LoVo (cell line): ENCODE data around the gene NSUN3.
"Not testable (repeated sequence)": the region's sequence is repeated elsewhere in the genome, so short reads cannot be mapped to it uniquely, and the experiment has no call there.

Experiments
- DNase-seq: peaks from one replicate; pipeline ENCODE4 v3.0.0-alpha.2; 2016; ENCODE audit warnings: low spot score

NSUN3 gene

DNA sequence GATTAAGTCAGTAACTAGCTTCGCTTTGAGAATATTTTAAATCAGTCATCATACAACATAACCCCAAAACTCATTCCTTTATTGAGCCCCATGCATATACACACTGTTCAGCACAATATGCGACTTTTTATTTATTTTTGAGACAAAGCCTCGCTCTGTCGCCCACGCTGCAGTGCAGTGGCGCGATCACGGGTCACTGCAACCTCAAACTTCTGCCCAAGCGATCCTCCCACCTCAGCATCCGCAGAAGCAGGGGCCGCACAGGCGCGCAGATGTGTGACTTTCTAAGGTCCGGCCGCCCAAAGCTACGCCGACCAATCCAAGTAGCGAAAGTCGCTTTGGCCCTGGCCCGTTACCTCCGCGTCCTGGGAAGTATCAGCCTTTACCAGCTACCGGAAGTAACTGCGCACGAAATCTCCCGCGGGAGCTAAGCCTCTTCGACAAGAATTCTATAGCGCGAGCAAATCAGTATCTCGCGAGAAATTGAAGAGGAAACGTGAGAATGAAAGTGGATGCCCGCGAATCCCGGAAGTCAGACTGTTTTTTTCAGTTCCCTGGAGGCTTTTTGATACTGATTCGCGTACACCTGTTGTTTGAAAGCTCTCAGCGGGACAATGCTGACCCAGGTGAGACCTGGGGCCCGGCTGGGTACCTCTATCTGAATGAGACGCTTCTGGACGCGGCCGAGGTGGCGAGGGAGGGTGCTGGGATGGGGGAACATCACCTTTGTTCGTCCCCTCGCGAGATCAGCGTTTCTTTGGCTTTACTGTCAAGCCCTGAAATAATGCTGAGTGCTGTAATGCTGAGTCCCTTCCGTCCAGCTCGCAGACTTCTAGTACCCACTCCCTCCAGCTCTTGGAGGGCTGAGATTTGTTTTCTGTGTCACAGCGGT, at the start of gene NSUN3, which contains the start of gene DHFR2:
Gene NSUN3, plus strand, starts transcription at position 549 of the 892 bp plus-strand sequence. Its CDS starts 66 bp downstream, at position 615.
Gene DHFR2, minus strand, starts transcription at position 404 of the 892 bp plus-strand sequence. CDS start 1,405 bp downstream, outside the sequence.
- DNase-seq, result peak; percentile 95

DNA sequence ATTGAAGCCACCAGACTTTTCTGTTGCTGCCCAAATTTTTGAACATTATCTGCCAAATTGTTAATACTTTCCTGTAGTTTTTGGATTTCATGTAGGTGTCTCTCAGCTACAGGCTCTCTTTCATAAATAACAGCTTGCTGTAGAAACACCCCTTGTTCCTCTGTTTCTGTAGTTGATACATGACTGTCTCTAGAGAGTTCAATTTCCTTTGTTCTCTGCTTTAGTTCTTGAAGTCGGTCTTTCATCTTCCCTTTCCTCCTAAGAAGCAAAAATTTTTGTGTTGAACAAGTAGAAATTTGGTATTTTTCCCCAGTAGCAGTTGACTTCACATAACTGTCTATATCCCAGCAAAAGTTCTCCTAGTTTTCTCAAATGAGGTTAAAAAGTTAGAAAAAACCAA, 47.8 kb upstream of the NSUN3 start:
- DNase-seq, result no peak

DNA sequence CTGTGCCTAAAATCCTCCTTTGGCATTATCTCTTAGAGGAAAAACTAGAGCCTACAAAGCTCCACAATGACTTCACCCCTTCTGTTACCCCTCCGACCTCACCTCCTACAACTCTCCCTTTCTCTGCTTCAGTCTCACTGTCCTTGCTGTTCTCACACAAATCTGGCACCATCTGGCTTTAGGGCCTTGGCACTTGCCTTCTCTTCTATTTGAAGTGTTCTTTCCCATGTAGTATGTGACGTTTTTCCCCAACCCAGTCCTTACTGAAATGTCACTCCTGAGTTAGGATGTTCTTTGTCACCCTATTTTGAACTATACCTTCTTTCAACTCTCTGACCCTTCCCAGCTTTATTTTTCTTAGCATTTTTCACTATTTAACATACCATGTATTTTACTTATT, 43.2 kb upstream of the NSUN3 start:
- no peak for DNase-seq

DNA sequence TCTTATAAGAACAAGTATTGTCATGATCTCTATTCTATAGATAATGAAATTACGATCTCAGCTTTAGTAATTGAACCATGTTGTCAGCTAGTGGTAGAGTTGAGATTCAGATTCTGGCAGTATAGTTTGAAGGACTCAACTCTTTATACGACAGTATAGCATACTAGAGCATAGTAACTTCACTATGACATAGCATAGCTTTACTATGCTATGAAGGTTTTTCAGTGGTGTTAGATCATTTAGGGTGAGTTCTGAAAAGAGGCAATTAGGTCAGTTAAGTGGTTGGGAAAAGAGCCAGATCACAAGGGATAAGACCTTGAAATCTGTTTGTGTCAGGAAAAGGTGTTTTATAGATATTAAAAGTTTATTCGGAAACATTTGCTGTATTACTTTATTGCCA, 42.6 kb upstream of the NSUN3 start:
- no peak for DNase-seq

DNA sequence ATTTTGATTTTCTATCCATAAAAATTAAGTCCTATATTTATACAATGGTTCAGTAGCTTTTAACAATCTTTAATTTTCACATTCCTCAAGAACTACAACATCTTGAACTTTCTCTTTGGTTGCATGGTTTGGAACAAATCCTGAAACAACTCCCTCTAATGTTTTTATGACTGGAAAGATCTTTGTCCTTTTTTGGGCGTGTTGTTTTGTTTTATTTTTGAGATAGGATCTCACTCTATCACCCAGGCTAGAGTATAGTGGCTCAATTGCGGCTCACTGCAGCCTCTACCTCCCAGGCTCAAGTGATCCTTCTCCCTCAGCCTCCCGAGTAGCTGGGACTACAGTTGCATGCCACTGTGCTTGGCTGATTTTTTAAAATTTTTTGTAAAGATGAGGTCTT, 38.5 kb upstream of the NSUN3 start:
- DNase-seq, result no peak

DNA sequence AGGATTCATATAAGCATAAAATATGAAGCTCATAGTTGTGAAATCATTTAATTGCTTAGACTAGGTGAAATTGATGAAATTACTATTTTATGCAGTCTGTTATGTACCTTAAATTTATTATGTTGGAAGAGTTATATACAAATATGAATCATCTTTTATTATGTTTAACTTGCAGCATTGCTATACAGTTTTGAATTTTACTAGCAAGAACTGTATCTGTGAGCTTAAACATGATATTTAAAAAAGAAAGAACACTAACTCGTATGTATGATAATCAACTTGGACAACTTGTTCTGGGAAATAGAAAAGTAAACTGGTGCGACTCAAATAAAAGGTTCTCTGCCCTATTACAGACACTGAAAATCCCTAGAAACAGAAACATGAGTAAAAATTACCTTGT, 36.2 kb upstream of the NSUN3 start:
- DNase-seq, result no peak

DNA sequence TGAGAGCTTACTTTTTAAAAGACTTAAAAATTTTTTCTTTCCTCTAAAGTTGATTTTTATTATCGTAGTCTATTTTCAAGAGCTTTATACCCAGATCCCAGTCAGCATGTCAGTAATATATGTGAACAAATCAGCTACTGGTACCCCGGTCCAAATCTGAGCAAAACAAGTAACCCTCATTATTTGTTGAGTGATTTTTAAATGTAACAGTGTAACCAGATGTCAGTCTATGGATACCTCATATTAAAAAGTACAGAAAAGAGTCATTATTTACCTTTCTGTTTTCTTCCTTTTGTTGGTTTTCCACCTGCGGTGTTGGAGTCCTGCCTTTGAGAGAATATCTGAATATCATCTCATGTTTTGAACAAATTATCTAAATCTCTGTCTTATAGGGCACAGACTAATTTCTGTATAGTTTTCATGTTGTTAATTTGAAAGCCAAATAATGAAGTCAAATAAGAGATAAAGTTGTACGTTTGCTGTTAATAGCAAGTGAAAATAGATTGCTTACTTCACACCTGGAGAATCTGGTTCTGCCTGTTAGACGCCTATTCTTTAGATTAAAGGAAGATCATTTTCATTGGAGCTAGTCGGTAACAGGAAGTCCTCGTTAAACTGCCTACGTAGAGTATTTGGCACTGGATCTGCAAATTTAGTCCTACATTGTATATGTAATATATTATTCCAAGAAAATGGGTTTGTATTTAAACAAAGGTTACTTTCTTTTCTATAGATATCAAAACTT, 34.6 kb upstream of the NSUN3 start, which contains the start of gene STX19:
Gene STX19, minus strand, starts transcription at position 505 of the 745 bp plus-strand sequence. CDS start 13,328 bp downstream, outside the sequence.
- DNase-seq, result peak; percentile 74

DNA sequence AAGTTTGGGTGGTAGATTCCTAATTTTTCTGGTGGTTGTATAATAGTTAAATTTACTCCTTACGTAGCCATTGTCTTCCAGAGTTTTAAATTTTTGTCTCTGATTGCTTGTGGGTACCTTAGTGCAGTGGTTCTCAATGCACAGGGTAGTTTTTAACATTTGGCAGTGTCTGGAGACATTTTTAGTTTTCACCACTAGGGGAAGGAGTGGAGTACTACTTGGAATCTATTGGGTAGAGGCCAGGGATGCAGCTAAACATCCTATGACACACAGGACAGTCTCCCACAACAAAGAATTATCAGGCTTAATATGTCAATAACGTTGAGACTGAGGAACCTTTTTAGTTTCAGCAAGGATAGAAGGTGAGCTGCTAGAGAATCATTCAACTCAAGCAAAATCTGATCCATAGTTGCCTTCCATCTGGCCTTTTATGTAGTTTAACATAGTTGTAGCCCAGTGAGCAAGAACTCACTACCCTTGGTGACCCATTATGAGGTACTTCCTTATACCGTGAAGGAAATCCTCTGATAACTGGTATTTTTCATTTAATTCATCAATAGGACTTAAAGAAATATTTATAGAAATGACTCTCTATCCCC, 25.9 kb upstream of the NSUN3 start:
- peak; percentile 16 for DNase-seq

DNA sequence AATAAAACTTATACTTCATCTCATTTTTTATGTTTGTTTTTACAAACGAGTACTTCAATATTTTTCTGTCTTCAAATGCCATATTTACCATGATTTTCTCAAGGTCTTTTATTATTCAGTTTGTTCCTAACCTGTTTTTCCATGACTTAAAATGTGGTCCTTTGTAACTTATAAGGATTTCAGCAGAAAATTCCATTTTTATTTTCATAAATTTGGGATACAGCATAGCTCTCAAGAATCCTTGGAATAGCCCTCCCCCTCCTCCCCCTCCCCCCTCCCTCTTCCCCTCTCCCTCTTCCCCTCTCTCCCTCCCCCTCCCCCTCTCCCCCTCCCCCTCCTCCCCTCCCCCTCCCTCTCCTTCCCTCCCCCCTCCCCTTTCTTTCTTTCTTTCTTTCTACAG, 19.6 kb upstream of the NSUN3 start:
- DNase-seq, result no peak

DNA sequence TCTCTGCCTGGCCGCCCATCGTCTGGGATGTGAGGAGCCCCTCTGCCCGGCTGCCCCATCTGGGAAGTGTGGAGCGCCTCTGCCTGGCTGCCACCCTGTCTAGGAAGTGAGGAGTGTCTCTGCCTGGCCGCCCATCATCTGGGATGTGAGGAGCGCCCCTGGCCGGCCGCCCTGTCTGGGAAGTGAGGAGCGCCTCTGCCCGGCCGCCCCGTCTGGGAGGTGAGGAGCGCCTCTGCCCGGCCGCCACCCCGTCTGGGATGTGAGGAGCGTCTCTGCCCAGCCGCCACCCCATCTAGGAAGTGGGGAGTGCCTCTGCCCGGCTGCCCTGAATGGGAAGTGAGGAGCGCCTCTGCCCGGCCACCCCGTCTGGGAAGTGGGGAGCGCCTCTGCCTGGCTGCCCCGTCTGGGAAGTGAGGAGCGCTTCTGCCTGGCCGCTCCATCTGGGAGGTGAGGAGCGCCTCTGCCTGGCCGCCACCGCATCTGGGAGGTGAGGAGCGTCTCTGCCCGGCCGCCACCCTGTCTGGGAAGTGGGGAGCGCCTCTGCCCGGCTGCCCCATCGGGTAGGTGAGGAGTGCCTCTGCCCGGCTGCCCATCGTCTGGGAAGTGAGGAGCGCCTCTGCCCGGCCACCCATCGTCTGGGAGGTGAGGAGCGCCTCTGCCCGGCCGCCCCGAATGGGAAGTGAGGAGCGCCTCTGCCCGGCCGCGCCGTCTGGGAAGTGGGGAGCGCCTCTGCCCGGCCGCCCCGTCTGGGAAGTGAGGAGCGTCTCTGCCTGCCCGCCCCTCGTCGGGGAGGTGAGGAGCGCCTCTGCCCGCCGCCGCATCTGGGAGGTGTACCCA, 18.5 kb upstream of the NSUN3 start:
- not testable (repeated sequence) for DNase-seq

DNA sequence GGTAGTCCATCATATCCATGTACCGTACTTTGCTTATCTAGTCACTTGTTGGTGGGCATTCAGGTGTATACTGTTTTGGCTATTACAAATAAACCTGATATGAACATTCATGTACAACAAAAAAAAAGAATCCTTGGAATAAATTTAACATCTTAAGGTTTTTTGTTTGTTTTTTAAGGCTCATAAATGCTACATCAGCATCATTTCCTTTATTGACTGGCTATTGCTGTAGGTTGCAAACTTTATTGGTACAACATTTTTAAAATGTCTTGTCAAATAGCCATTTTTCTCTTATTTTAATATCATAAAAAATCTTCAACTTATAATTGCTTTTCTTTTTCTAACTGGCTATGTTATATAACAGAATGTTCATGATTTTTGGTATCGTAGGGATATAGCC, 16.3 kb upstream of the NSUN3 start:
- no peak for DNase-seq

DNA sequence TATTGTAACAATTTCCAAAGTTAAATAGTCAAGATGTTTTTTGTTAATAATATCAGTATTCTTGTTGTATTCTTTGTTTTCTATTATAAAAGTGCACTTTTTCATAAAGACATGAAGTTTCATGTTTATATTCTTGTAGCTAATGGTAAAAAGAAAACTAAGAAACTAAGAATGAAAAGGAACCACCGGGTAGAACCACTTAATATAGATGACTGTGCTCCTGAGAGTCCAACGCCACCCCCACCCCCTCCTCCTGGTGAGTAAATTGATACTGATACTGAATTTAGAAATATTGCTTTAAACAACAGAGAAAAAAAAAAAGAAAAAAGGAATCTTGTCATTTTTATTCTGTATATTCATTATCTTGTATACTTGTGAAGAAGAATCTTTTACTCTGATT, 13.6 kb upstream of the NSUN3 start:
- no peak for DNase-seq

DNA sequence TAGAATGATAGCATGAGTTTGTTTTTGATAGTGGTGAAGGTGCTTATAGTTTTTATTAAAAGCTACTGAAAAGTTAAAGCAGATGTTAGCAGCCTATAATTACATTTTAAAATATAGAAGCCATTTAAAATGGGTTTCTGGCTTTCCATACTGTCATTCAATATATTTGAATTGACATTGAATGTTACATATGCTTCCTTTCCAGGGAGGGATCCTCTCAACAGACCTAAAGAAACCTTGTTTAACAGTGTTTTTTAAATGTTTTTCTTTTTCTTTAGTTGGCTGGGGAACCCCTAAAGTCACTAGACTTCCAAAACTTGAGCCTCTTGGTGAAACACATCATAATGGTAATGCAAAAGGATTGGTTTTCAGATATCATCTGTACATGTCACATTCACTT, 12.3 kb upstream of the NSUN3 start:
- no peak for DNase-seq

DNA sequence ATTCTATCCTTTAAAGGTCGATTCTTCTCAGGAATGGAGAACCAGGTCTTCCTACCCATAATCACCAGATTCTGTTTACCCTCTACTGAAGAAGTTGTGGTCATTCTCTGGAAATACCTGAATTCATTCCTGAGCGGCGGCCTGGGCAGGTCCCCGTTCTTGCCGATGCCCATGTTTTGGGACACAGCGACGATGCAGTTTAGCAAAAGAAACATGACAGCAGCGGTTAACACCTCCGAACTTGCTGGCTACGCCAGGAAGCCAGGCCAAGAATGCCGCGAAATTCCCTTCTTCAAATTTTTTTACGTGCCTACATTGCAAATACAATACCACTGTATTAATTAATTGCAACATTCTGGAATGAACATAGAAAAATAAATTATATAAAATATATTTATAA, 1.6 kb upstream of the NSUN3 start:
- DNase-seq, result no peak

DNA sequence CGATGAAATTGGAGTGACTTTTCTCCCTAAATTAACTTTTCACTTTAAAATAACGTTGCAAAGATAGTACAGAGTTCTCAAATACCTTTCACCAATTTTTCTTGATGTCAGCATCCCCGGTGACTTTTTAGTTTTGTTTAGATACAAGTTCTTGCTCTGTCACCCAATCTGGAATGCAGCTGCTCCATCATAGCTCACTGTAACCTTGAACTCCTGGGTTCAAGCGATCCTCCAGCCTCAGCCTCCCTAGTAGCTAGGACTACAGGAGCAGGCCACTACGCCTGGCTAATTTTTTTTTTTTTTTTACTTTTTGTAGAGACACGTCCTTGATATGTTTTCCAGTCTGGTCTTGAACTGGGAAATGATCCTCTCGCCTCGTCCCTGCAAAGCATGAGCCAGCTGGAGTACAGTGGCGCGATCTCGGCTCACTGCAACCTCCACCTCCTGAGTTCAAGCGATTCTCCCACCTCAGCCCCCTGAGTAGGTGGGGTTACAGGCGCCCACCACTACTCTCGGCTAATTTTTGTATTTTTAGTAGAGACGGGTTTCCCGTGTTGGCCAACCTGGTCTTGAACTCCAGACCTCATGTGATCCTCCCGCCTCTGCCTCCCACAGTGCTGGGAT, 747 bp downstream of the NSUN3 start:
- DNase-seq, result no peak

DNA sequence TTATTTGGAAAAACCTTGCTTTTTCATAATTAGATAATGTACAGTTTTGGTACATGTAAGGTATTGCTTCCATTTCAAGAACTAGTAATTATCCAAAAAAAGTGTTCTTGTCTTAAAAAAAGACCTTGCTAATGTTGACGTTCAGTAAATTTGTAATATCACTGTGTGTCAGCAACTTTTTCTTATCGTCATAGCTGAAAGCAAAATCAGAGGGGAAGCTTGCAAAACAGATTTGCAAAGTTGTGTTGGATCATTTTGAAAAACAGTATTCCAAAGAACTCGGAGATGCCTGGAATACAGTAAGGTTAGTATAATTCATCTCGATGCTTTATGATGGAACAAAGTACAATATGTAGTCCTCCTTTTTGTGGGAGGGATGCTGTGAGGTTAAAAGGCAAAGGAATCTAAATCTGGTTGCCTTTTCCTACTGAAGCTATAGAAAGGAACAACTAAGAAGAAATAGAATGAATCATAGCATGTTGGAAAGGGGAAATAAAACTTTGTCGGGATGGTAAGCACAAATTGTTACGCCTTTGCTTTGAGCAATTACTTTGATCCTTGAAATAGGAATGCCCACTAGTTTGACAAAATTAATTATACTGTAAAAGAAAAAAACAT, 1.5 kb downstream of the NSUN3 start:
- DNase-seq, result no peak

DNA sequence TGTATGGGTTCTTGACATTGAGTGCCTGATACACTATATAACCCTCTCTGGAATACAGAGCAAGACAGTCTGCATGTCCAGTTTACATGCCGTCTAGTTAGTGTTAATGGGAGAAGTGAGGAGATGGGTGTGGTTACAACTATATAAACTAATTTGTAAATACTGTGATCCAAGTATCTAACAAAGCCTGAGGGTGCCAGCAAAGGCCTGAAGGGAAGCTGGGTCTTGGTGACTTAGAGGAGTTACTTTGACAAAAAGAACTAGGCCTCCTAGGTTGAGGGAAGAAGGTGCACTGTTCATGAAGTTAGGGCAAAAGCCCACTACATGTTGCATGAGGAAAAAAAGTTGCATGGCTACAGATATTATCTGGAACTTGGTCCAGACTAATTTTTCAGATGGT, 2.3 kb downstream of the NSUN3 start:
- no peak for DNase-seq

DNA sequence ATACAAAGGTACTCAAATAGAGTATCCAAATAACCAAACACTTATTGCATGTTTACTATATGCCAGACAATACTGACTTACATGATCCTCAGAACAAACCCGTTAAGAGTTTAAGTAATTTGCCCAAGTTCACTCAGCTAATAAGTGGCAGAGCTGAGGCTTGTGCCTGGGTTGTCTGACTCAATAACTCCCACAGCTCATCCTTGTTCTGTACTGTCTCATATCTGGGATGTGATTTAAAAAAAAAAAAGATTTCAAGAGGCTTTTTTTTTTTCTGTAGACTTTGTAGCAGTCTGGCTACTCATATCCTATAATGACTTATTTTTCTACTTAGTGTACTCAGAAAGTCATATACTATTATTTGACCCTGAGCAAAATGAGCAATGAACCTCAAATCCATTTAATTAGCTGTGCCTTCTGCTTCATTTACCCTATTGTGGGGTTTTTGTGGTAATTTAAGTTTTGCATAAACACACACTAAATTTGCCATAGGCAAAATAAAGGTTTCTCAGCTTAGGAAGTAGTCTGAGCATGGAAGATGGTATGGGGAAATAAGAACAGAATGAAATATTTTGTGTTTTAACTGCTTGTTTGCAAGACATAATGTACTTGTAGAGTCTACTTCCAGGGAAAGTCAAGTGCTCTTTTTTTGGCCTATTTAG, 3.1 kb downstream of the NSUN3 start:
- DNase-seq, result no peak

DNA sequence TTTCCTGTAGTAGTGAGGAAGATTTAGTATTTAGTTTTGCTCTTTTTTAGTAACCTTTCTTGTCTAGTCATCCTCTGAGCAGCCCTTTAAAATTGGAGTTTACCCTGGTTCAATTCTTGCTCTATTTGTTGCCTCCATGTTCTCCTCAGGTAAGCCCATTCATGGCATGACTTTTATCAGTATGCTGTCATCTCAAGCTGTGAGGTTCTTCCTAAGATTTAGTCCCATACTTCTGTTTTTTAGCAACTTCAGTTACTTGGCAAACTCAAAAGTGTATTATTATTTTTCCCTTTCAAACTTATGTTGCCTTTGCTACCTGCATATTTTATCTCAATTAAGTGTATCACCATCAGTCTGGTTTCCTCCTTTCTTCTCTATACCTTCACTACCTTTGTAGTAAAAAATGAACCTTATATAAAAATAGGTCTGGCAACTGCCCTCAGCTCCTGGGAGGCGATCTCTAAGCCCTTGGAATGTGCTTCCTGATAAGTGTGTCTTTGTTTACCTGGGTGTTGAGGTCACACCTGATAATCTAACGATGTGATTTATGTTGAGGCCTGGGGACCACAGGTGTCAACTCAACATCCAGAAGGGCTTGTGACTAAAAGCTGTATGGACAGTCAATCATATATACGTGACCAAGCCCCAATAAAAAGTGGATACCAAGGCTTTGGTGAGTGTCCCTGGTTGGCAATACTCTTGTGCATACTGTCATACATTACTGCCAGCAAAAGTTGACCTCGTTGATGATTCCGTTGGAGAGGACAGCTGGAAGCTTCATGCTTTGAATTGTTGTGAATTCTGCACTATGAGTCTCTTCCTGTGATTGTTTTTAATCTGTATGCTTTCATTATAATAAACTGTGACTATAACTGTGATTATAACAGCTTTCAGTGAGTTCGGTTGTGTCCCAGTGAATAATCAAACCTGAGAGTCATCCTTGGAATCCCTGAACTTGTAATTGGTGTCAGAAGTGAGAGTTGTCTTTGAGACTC, 3.9 kb downstream of the NSUN3 start:
- DNase-seq, result no peak
